Fibroblast of pulmonary artery (primary cell): ENCODE results near the gene PIK3CB.

Source experiments
- DNase-seq: peaks from one replicate; pipeline ENCODE4 v3.0.0-alpha.2; 2010; ENCODE audit warnings: low read depth
- H3K4me3 ChIP-seq: replicated peaks from 2 replicates; pipeline ENCODE4 v1.5.1; 2011; ENCODE audit warnings: low read depth, mild to moderate bottlenecking, control low read depth, low read length, moderate library complexity
- CTCF ChIP-seq: IDR thresholded peaks from 2 replicates; pipeline ENCODE4 v1.5.1; 2011; ENCODE audit warnings: mild to moderate bottlenecking, control low read depth, low read length, inconsistent platforms; ENCODE audit errors: missing control alignments

PIK3CB gene

GRCh38 chr3:138691351-138691750 is 143.4 kb downstream of the PIK3CB start:
- DNase-seq, result no peak
- no peak for TF ChIP-seq CTCF
- no peak overlapping the region for H3K4me3 ChIP-seq

GRCh38 chr3:138690036-138690435 is 144.7 kb downstream of the PIK3CB start:
- no peak for TF ChIP-seq CTCF
- no peak for DNase-seq
- no peak overlapping the region for H3K4me3 ChIP-seq

- DNase-seq, result no peak
- no peak overlapping the region for H3K4me3 ChIP-seq
Measured at GRCh38 chr3:138688871-138689299, 145.8 kb downstream of the PIK3CB start.

GRCh38 chr3:138687236-138687635 is 147.5 kb downstream of the PIK3CB start:
- DNase-seq, result peak; percentile 41
- TF ChIP-seq CTCF, result no peak
- H3K4me3 ChIP-seq, result no peak overlapping the region

More at GRCh38 chr3:138688871-138689299, 145.8 kb downstream of the PIK3CB start:
- no peak for TF ChIP-seq CTCF

GRCh38 chr3:138686771-138687221 is 147.9 kb downstream of the PIK3CB start:
- H3K4me3 ChIP-seq, result no peak overlapping the region
- peak; percentile 81 for DNase-seq
- no peak for TF ChIP-seq CTCF

- no peak overlapping the region for H3K4me3 ChIP-seq
- TF ChIP-seq CTCF, result no peak
- DNase-seq, result no peak
Measured at GRCh38 chr3:138684396-138684795, 150.3 kb downstream of the PIK3CB start.

GRCh38 chr3:138682648-138683047 is 152.1 kb downstream of the PIK3CB start:
- H3K4me3 ChIP-seq, result no peak overlapping the region
- TF ChIP-seq CTCF, result no peak
- no peak for DNase-seq
